HG03442 (cell line): ENCODE measurements around the gene PSMB7.

Source experiments
- ATAC-seq: cut with Tn5 transposase; IDR thresholded peaks from one replicate; pipeline ENCODE4 v1.9.1; 2021; ENCODE audit warnings: mild to moderate bottlenecking, moderate library complexity; ENCODE audit not compliant: unreplicated experiment

The PSMB7 gene

DNA sequence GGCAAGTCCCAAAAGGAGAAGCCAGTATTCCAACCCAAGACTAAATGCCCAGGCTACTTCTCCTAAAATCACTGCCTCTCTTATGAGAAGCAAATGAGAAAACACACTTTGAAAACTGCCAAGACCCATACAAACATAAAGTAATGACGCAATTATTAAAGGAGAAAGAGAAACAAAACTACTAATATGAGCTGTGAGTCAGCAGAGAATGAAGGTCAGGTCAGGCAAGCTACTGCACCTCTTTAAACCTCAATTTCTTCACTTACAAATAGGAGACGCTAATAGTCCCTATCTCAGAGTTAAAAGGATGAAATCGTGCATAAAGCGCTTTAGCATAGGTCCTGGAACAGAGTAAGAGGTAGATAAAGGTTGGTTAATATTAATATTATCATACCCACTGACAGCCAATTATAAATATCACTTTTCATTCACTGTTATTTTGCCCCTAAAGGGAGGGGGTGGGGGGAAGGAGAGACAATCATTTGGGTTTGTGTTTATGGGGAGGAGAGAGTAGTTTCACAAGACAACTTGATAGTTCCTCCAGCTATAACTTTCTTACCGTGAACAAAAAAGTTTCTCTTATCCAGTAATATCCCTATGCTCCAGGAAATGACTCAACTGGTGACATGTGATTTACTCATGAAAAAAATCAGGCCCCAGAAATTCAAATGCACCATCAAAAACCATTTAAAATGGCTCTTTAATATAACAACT lies 3.6 kb downstream of the PSMB7 start:
- no peak for ATAC-seq

DNA sequence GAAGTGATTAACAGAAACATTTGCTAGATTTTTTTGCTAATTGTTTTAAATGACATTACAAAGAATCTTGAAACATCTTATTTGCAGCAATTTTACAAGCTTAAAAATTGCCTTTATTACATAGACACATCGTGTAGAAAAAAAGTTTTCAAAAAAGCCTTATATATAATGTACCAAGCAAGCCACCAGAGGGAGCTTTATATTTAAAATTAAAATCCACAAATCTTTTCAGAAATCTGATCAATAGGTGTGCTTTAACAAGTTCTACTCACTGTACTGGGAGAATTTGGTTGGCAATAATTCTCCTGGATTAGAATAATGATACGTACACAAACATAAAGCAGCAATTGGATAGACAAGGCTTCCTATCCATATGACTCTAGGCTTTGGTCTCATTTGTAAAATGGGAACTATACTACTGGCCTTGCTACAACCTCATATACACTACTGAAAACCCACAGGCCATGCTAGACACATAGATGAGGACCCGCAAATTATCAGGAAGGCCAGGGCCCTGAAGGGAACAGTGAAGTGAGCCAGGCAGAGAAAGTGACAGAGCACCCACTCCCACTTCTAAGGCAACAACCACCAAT lies 4.8 kb downstream of the PSMB7 start:
- ATAC-seq, result no peak

DNA sequence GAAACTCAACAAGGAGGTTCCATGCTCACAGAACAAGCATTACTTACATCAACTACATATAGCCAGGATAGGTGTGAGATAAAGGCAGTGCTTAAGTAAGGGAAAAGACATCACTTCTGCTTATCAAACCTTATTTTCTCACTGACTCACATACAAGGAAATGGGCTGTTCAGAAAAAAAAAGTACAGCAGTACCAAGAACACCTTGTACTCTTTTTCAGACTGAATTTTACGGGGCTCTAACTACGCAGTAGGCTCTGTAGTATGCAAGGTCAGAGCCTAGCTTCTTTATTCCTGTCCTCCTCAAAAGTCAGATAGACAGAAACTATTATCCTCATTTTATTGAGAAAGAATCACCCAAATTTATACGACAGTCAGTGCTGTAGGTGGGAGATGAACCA lies 5.8 kb downstream of the PSMB7 start:
- ATAC-seq, result no peak

DNA sequence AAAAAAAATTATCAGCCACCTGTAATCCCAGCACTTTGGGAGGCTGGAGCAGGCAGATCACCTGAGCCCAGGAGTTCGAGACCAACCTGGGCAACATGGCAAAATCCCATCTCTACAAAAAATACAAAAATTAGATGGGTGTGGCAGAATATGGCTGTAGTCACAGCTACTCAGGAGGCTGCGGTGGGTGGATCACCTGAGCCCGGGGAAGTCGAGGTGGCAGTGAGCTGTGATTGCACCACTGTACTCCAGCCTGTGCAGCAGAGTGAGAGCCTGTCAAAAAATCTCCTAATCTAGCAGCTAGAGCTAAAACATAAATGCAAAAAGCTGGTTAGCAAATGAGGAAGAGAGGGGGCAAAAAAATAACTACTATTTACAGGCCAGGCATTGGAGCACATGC lies 12.0 kb downstream of the PSMB7 start:
- no peak for ATAC-seq

DNA sequence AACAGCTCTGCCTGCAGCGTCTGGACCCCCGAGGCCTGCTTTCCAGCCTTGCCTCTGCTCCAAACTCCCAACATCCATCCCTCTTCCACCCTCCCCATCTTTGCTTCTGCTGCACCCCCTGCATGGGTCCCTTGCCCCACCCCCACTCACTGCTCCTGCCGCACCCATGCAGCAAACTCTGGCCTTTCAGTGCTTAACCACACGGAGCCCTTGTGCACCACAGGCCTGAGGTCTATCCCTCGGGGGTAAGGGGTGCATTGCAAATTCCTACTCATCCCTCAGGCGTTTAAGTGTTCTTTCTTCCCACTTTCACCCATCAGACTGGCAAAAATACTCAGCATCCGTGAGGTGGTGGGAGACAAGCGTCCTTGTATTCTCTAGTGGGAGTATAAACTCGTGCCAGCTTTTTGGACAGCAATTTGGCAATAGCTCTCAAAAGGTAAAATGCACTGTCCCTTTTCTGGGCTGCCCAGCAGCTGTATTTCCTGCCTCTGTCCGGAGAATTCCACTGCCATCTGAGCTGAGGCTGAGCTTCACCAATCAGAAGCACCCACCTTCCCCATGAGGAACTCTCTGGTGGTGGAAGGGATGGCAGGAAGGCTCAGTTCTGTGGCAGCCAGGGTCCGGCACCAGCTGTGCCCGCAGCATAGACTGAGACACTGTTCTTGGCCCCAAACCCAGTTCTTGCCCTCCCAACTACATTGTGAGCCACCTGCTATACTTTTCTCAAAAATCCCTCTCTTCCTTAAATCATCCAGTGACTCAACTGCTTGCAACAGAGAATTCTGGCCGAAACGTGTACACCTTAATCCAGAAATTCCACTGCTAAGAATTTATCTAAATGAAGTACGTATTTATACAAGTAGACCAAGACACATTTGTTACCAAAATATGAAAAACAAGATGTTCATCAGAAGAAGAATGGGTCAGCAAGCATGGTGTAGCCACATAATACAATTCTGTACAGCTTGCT lies 15.0 kb downstream of the PSMB7 start:
- no peak for ATAC-seq

DNA sequence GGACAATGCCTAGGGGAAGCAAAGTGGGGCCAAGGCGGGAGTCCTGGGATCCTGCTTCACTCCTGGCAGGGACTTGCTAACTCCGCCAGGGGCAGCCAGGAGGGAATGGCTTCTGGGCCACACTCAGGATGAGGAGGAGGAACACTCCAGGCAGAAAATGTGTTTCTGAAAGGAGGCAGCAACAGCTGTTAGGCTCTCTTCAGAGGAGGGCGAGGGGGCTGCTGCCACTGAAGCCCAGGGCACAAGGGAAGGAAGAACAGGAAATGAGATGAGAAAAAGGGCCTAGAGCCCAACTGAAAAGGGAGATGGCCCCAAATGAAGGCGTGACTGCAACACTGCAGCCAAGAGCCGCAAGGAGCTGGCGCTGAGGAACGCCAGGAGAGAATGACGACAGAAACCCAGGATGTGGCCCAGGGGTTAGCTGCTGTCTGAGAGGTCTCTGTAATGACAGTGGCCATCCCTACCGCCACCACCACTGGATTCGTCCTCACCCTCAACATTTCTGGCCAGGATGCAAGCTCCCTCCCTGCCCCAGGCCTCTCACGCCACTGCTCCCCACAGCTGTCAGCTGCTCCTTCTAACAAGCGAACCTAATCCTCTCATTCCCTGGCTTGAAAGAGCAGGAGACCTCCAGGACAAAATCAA lies 15.8 kb downstream of the PSMB7 start:
- ATAC-seq, result no peak

DNA sequence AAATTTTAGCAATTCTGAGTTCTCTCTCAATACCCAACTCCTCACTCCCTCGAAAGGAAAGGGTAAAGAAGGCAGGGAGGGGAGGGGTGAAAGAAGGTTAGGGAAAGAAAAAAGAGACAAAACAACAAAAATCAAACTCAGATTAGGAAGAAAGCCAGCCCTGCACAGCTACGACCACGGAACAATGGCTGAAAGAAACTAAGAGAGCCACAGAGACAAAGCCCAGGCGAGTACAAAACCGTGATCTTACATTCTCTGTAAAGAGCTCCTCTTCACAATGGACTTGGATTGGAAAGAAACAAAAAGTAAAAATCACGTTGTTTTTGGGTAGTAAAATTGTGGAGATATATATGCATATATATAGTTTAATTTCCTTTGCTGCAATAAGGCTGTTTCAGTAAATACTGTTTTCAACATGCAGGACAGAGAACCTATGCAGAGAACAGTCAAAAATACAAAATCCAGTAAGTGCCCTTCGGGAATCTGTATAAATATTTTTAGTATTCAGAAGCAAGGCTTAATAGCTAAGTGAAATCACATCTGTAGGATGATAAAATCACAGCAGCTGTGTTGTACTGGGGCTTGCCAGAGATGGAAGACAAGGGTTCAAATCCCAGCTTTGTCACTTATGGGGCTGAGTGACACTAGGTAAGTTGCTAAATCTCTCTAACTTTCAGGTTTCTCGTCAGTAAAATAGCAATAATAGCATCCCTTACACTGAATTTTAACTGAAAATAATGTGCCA lies 16.9 kb downstream of the PSMB7 start:
- no peak for ATAC-seq

DNA sequence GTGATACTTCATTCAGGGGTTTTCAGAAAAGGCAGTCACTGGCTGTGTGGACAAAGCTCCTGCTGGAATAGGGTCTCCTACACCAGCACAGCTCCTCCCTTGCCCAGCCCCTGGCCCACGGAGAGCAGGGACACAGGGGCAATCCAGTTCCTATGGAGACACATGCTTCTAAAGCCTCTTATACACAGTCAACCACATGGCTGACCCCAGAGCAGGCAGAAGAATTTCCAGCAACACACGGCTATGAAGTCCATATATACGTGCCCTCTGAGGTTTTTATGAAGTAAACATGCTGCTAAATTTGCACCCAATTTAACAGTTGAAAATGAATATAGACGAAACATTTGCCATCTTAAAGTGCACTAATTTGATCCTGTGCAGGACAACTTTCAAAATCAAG lies 19.4 kb downstream of the PSMB7 start:
- ATAC-seq, result no peak

DNA sequence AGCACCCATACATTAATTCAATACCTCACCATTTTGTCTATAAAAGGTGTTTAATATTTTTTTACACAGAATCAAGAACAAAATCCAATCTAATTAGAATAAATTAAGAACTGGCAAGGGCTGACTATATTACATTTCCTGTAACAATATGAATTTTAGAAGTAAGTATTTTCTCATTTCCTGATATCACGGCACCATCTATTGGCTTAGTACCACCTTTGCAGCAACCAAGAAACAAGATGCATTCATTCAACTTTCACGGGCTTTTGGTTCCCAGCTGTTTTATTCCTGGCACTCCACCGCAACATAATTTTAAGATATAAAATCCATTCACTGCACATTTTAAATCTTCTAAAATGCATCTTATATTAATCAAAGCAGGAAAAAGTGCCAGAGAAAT lies 20.6 kb downstream of the PSMB7 start:
- no peak for ATAC-seq

DNA sequence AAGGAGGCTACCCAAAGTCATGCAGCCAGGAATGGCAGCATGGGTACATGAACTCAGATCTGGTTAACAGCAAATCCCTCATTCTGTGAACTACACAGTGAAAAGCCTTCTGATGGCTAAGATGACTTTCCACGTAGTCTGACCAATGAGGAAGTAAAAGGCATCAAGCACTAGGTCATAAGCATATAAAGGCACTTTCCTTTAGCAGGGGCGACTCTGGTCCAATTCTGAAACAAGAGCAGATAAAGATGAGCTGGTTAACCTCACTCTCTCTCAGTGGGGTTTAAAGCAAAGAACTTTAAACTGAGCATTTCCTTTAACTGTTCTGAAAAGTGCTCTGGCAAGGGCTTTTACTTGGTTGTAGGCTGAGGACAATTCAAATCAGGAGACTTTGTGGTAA lies 21.1 kb downstream of the PSMB7 start:
- peak; percentile 45 for ATAC-seq

DNA sequence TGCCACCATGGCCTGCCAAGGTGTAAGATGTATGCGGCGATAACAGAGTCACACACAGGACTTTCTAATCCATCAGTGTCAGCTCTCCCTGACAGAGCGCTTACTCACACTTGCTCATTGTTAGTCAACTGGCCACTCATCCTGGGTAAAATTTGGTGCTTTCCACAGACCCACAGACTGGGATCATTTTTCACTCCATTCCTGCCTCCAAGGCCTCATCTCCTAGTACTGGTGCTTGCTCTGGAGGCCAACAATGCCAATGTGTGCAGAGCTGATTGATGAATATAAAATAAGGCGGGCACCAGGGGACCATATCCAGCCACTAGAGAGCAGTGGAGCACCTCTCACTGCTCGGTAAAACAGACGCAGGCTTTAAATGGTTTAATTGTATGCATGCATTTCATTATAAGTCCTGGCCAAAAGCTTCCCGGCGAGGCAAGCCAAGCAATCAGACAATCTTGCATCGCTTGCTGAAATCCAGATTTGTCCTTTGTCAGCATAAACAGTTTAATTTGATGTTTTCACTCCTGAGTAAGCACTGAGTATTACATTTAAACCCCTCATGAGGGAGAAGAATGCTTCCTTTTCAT lies 22.3 kb downstream of the PSMB7 start:
- no peak for ATAC-seq

DNA sequence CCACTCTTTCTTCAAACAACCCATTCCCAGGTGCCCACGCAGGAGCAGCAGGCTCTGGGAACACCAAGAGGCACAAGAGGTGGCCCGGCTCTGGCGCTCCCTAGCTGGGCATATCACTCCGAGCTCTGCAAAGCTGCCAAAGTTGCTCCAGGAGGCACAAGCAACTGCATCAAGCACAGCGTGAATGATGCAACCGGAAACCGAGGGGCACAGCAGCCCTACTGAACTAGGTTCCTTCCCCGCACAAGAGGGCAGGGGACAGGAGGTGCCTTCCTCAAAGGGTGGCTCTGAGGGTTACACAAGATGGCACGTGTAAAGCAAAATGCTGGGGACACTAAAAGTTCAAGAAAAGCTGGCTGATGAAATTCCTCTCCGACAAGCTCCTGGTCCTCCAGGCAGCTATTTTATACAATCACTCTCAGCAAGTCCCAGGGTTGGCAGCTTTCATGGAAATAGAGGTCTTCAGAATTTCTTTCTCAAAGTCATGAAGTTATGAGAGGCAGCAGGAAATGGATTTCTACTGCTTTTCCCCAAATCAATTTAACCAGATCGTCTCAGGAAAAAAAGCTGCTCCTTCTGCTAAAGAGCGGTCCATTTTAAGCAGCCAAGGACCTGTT lies 22.9 kb downstream of the PSMB7 start:
- no peak for ATAC-seq

DNA sequence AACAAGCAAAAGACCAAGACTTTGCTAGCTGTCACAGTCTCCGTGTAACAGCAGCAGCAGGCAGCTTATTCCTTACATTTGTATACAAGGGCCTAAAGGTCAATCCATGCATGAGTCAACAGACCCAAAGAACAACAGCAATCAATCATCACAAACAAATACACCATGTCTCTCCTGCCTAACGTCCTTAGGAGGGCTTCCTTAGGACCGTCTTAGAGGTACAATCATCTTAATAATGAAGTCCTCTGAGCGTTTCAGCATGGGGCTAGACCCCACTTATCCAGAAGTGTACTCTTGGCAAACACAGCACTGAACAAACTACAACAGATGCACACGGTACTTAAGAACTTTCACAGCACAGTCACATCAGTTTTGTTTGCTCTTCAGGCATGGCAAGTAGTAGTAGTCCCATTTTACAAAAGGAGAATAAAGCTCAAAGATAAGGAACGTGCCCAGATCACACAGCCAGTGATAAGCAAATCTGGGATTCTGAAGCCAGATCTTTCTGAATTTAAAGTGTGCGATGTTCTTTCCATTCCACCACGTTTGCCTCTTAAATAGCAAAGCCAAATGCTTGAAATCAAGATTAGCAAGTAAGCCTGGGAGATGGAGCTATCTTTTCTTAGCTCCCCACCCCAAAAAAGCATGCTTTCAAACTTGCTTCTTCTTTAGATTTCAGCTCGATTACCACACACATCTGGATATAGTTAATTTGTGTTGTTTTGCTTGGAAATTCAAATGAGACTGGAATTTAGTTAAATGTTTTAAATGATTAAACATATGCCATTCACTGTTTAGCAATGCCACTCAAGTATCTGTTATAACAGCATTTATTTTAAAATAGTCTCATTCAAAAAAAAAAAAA lies 24.2 kb downstream of the PSMB7 start:
- ATAC-seq, result no peak

DNA sequence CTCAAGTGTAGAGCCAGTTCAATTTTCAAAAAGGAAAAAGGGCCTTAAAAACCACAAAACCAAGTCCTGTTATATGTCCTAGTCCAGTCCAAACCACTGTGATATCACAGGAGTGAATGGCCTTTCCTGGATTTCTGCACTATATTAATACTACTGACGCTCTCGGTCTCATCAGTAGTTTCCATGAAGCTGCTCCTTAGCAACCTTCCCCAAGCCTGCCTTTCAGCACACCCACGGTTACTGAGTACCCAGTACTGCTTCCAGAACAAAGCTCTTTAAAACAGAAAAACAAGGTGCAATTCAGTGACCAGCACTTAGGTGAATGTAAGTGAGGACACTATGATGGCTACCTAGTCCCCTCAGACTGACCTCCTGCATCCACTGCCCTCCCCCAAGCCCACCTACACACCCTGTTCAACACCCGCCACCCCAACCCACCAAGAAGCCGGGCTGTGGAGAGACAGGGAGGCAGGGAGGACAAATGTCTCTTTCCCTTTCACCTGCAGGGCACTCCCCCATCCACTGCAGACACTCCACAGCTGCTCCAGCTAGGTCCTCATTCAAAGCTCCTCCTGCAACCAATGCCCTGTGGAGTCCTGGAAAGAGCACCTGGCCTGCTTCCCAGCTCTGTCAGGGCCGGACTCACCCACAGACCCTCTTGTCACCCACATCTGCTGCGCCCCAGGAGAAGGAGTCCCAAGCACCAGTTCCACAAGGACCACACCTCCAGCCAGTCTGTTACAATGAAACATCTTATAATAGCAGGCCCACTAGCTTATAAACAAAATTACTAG lies 25.9 kb downstream of the PSMB7 start:
- ATAC-seq, result no peak

DNA sequence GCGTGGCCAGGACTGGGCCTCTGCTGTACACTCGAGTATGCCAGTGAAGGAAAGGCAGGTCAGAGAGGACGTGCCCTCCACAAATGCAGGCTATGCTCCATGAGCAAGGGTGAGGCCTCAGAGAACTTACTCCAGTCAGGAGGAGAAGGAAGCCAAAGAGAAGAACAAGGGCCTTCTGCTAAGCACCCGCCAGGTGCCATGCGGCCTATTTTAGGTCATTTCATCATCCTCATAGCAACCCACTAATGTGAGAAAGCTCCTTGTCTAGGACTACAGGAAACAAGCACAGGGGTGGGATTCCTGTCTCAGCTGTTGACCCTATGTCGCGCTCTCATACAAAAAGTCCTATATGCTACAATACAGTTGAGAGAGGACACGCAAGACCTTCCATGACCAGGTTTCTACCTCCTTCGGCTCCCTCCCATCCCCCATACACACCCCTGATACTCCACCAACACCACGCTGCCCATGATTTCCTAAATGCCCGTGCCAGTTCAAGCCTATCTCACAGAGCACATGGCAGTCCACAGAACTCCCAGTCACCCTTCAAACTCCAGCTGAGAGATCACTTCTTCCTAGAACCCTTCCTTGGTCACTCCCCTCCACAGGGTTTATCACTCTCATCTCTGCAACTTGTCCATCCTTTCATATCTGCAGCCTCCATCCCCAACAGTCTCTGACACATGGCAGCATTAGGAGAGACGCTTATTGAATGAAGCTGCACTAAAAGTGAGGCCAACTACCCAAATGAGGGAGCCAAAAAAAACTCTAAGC lies 26.8 kb downstream of the PSMB7 start:
- ATAC-seq, result no peak

DNA sequence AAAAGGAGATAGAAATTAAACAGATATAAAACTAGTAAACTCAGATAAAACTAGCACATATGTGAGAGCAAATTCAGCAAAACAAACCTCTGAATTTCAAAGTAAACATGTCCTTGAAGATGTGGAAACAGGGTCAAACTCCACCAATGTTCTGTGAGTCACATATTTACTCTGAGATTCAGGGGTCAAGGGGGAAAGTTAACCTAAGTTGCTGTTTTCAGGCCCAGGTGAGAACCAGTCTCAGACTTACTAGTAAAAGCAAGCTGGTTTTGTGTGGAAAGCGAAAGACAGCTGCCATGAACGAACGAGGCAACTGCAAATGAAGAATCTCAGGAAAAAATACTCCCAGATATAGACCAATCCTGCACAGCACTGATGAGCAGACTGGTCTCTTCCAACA lies 29.0 kb downstream of the PSMB7 start:
- no peak for ATAC-seq

DNA sequence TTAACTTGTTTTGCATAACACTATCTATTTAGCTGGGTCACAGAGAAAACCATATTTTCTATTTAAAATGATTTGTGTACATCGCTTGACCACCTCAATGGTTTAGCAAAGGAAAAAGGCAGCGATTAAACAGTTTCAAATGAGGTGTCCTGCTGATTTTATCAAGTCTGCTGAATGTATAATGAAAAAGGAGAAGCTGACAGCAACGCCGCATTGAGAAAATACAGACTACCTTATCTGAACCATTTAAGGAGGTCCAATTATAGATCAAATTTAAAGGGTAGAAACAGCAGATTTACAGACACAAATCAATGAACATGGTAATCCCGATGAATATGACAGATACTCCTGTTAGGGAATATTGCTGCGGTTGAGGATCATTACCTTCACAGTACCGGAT lies 29.6 kb downstream of the PSMB7 start:
- no peak for ATAC-seq
